Liver (tissue), 3 donors: ENCODE measurements around the gene S1PR4.

Experiments used
- ATF3 ChIP-seq: IDR thresholded peaks from 2 replicates; pipeline ENCODE4 v1.6.1; 2016; ENCODE audit warnings: antibody characterized with exemption
- CTCF ChIP-seq: fragments of 150-350 bp; IDR thresholded peaks from 2 replicates; pipeline ENCODE4 v1.5.1; 2017; ENCODE audit warnings: improper control_type of control experiment, low read depth, low read length; ENCODE audit not compliant: missing input control
- EGR1 ChIP-seq, 2 donors: IDR thresholded peaks; 2 replicates each; pipeline ENCODE4 v1.6.1; 2016 to 2018; ENCODE audit warnings: antibody characterized with exemption in 2 of 2, low read depth in 2 of 2
- FOXA1 ChIP-seq: IDR thresholded peaks from 2 replicates; pipeline ENCODE4 v1.6.1; 2016; ENCODE audit warnings: antibody characterized with exemption
- FOXA2 ChIP-seq: IDR thresholded peaks from 2 replicates; pipeline ENCODE4 v1.6.1; 2016; ENCODE audit warnings: antibody characterized with exemption
- GABPA ChIP-seq, 2 donors: IDR thresholded peaks in 1 of 2; conservative IDR thresholded peaks in 1 of 2; 2 replicates each; pipeline ENCODE4 v1.6.1; 2016; ENCODE audit warnings: antibody characterized with exemption in 2 of 2, mild to moderate bottlenecking in 1 of 2, moderate library complexity in 1 of 2
- JUND ChIP-seq, 2 donors: IDR thresholded peaks; 2 replicates each; pipeline ENCODE4 v1.6.1; 2016; ENCODE audit warnings: antibody characterized with exemption in 2 of 2
- MAX ChIP-seq: IDR thresholded peaks from 2 replicates; pipeline ENCODE4 v1.6.1; 2016; ENCODE audit warnings: antibody characterized with exemption
- NR2F2 ChIP-seq: IDR thresholded peaks from 2 replicates; pipeline ENCODE4 v1.6.1; 2016; ENCODE audit warnings: antibody characterized with exemption
- RAD21 ChIP-seq, 2 donors: IDR thresholded peaks; 2 replicates each; pipeline ENCODE4 v1.6.1; 2016; ENCODE audit warnings: antibody characterized with exemption in 2 of 2, mild to moderate bottlenecking in 2 of 2
- REST ChIP-seq: IDR thresholded peaks from 2 replicates; pipeline ENCODE4 v1.6.1; 2016; ENCODE audit warnings: antibody characterized with exemption, mild to moderate bottlenecking
- TAF1 ChIP-seq: conservative IDR thresholded peaks from 2 replicates; pipeline ENCODE4 v1.6.1; 2016; ENCODE audit warnings: antibody characterized with exemption, mild to moderate bottlenecking
- YY1 ChIP-seq: IDR thresholded peaks from 2 replicates; pipeline ENCODE4 v1.6.1; 2016; ENCODE audit warnings: antibody characterized with exemption, mild to moderate bottlenecking
- donor health status: healthy.
- donor health status: healthy.

DNA sequence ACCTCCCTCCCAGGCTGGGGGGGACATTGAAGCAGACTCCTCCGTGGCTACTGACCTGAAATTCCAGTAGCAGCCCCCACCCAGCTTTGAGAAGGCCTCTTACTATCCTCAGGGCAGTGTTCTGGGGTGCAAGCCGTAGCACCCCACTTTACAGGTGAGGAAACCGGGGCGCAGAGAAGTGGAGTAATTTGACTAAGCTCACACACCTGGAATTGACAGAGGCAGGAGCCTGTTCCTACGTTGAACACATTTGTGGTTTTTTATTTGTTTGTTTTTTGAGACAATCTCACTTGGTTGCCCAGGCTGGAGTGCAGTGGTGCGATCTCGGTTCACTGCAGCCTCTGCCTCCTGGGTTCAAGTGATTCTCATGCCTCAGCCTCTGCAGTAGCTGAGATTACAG is 14.6 kb upstream of the S1PR4 start:
- no peak for TF ChIP-seq YY1
- TF ChIP-seq CTCF, result no peak
- no peak for TF ChIP-seq JUND (IDR thresholded peaks at IDR 0.05)
- no peak for TF ChIP-seq REST
- no peak for TF ChIP-seq TAF1
- no peak for TF ChIP-seq RAD21 (IDR thresholded peaks at IDR 0.05)
- no peak for TF ChIP-seq GABPA (IDR thresholded peaks at IDR 0.05 in 1 of 2, conservative IDR thresholded peaks at IDR 0.05 in 1 of 2)
- no peak for TF ChIP-seq MAX
- TF ChIP-seq EGR1 (IDR thresholded peaks at IDR 0.05; ENCODE audit: low read depth in 2 of 2), result no peak
- TF ChIP-seq ATF3, result no peak
- no peak for TF ChIP-seq FOXA1
- no peak for TF ChIP-seq NR2F2
- TF ChIP-seq FOXA2, result no peak
